C4-2B (cell line): ENCODE results near the gene FRMD3.

Source experiments
- ZFX ChIP-seq: fragments of 450-650 bp; IDR thresholded peaks from 2 replicates; pipeline ENCODE4 v1.6.1; 2017
- TF ChIP-seq, protein P1 (sequence below): fragments of 450-650 bp; conservative IDR thresholded peaks from 2 replicates; pipeline ENCODE4 v1.5.1; 2017; ENCODE audit warnings: mild to moderate bottlenecking

- TF ChIP-seq, protein P1, sequence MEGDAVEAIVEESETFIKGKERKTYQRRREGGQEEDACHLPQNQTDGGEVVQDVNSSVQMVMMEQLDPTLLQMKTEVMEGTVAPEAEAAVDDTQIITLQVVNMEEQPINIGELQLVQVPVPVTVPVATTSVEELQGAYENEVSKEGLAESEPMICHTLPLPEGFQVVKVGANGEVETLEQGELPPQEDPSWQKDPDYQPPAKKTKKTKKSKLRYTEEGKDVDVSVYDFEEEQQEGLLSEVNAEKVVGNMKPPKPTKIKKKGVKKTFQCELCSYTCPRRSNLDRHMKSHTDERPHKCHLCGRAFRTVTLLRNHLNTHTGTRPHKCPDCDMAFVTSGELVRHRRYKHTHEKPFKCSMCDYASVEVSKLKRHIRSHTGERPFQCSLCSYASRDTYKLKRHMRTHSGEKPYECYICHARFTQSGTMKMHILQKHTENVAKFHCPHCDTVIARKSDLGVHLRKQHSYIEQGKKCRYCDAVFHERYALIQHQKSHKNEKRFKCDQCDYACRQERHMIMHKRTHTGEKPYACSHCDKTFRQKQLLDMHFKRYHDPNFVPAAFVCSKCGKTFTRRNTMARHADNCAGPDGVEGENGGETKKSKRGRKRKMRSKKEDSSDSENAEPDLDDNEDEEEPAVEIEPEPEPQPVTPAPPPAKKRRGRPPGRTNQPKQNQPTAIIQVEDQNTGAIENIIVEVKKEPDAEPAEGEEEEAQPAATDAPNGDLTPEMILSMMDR = no peak
- TF ChIP-seq ZFX = no peak
Measured at GRCh38 chr9:83503866-83504265, 34.3 kb downstream of the FRMD3 start.
